ENCODE results near the gene HOTAIR.

- no peak for TF ChIP-seq LEF1 (IDR thresholded peaks at IDR 0.05; ENCODE audit: borderline replicate concordance)
- TF ChIP-seq SP1 (IDR thresholded peaks at IDR 0.05): no peak
- no peak for TF ChIP-seq TARDBP (IDR thresholded peaks at IDR 0.05)
- TF ChIP-seq ARNT (IDR thresholded peaks at IDR 0.05): no peak
- TF ChIP-seq ELF4 (IDR thresholded peaks at IDR 0.05): no peak
- TF ChIP-seq FOXA1 (IDR thresholded peaks at IDR 0.05): no peak
- TF ChIP-seq ZNF384 (IDR thresholded peaks at IDR 0.05): no peak
- TF ChIP-seq HDGF (IDR thresholded peaks at IDR 0.05; ENCODE audit: borderline replicate concordance): no peak
- TF ChIP-seq CTBP1 (IDR thresholded peaks at IDR 0.05; ENCODE audit: borderline replicate concordance): no peak
- TF ChIP-seq BHLHE40 (IDR thresholded peaks at IDR 0.05; ENCODE audit: borderline replicate concordance): no peak
- no peak for TF ChIP-seq FOXM1 (IDR thresholded peaks at IDR 0.05; ENCODE audit: borderline replicate concordance)
- no peak for TF ChIP-seq PKNOX1 (IDR thresholded peaks at IDR 0.05)
- no peak for TF ChIP-seq NFRKB (IDR thresholded peaks at IDR 0.05)
Observed at GRCh38 chr12:53983568-53983949, 8.8 kb upstream of the HOTAIR start.

All from HEK293T (cell line).